NCI-H82 treated with DMSO at 0.1 percent for 48 hours (cell line): ENCODE measurements around the gene IL21.
"Not testable (repeated sequence)": the region's sequence is repeated elsewhere in the genome, so short reads cannot be mapped to it uniquely, and the experiment has no call there.

ENCODE experiments used
- DNase-seq: peaks from one replicate; lab custom pipeline; 2025; ENCODE audit not compliant: unreplicated experiment; lab: John Stamatoyannopoulos, UW

Gene IL21

DNA sequence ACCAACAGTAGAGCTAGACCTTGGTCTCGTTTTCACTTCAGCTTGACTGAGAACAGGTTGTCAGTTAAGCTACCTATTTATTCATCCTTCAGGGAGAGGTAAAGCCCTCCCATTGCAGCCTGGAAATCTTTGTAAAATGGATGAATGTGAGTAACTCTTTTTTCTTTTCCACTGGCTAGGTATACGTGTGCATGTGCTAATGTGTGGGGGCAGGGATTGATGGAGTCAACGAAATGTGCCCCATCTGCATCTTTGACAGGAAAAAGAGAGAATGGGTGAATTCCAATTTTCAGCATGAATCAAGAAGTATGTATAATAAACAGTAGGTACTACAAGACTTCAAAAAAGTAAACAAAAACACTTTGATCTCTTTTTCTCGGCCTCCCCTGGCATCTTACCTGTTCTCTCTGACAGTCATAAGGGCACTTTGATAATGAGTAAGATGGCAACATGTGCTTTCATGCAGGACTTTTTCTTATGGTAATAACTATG is at the start of gene IL21:
IL21 (minus strand) TSS at position 51 of the 492 bp plus-strand sequence. CDS start 55 bp downstream, outside the sequence.
- DNase-seq = no peak

DNA sequence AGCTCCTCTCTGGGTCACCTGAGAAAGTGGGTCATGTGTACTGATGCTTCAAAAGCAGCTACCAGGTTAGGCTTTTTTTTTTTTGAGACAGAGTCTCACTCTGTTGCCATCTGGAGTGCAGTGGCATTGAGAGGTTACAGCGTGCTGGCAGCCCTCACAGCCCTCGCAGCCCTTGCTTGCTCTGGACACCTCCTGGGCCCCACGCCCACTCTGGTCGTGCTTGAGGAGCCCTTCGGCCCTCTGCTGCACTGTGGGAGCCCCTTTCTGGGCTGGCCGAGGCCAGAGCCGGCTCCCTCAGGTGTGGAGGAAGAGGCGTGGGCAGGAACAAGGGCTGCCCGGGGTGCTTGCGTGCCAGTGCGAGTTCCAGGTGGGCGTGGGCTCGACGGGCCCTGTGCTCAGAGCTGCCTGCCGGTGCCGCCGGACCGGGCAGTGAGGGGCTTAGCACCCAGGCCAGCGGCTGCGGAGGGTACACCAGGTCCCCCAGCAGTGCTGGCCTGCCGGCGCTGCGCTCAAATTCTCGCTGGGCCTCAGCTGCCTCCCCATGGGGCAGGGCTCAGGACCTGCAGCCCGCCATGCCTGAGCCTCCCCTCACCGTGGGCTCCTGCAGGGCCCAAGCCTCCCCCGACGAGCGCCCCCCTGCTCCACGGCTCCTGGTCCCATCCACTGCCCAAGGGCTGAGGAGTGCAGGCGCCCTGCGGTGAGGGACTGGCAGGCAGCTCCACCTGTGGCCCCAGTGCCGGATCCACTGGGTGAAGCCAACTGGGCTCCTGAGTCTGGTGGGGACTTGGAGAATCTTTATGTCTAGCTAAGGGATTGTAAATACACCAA is 49.3 kb upstream of the IL21 start:
- no peak for DNase-seq

DNA sequence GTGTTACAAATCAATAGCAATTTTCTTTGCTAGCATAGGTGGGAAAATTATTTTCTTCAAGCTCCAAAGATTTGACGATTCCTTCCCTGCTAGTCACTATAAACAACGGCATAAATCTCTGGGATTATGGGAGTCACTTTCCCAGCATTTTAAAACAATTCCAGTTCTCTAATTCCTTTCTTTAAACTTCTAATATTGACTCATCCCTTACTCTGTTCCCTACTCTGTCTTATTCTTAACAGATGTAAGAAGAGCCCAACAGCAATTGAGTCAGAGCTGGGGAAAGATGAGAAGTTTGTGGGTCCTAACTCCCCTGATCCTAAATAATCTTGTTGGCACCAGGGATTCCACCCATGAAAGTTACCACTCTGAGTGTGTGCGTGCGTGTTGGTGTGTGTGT is 47.4 kb upstream of the IL21 start:
- no peak for DNase-seq

DNA sequence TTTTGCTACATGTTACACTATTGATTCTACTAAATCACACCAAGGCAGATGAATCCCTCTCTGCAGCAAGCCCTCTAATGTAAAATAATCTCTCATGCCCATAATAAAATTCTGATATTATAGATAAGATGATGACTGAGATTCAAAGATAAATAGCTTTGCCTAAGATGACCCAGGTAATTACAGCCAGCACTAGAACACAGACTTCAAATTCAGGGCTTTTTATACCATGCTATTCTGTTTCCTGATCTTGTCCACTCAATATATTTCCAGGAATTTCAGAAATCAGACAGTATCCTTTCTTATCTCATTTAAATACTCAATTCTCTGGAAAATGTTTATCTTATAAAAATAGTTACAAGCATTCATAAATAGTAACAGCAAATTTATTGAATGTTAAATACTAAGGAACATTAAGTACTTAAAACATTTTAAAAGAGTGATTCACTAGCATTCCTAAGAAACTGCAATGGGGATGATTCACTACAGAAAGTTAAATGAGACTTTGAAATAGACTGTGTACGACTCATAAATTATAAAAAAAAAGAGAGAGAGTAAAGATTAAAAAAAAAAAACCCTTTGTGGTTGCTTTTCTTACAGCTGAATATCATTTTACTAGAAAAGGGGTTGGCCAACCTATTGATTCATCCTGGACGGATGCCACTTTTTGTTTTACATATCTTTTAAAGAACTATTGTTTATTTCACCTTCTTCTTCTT is 45.8 kb upstream of the IL21 start:
- no peak for DNase-seq

DNA sequence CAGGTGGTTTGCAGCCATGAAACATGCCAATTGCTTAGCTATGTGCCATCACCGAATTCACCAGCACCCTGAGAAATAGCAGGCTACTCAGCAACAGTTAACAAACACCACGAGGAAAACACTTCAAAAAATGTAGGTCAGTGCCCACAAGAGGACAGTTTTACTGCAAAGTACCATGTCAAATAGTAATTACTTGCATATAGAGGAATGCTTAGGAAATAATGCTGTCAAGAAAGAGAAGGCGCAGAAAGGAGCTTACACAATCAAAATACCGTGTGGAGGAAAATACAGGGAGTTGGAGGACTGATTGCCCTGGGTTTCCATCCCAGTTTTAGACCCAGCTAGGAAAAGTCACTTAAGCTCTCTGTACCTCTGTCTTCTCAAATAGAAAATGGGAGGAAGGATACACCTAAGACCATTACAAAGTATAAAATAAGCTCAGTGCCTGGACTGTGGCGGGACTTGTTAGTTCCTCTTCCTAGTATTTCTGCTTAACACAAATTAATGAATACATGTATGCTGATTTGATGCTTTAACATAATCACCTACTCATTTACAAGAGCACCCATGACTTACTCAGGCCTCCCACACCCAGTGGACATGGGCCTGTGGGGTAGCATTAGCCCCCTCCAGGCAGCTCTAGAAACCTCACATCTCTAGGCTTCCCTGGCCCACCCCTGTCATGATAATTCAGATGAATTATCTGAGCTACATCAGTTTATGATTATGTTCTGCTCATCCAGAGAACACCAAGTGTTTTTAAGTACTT is 44.5 kb upstream of the IL21 start:
- DNase-seq = no peak

DNA sequence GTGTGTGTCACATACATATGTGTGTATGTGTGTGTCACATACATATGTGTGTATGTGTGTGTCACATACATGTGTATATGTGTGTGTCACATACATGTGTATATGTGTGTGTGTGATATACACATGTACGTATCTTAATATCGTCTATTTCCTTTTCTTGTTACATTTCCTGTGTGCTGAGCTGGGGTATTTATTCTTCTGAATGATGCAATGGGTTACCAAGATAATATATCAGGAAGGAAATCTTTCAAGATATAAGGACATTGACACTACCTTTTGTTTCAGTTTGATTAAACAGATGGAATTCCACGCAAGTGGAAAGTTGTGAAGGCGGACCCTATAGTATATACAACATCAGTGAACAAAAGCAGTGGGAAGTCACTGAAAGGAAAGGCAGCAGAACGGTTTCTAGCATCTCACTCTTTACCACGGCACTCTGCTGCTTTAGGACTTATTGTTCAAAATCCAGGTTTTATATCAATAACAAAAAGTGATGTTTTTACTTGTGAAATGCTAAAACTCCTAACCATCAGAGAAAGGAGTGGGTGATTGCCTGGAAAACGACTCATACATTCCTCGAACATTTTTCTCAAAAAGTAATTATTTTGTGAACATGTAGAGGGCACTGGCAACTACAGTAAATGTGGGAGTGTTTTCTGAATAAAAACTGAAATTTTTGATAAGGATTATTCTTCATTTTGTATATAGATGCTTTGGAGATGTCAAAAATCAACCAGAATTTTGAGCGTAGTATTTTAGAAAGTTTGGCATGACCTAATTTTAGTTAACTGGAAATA is 43.1 kb upstream of the IL21 start:
- DNase-seq = no peak

DNA sequence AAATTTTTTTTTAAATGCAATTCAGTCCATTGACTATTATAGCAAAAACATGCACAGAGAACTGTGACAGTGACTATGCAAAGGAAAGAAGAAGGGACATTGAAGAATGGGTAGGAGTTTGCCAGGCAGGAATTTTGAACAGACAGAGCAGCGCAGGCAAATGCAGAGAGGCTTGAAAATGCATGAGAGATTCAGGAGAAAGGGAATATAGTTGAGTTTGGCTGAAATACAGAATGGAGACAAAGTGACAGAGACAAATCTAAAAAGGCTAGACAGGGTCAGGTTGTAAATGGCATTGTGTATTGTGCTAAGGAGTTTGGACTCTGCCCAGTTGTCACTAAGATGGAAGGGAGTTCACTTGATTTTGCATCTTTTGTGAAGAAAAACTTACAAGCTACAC is 42.4 kb upstream of the IL21 start:
- DNase-seq = no peak

DNA sequence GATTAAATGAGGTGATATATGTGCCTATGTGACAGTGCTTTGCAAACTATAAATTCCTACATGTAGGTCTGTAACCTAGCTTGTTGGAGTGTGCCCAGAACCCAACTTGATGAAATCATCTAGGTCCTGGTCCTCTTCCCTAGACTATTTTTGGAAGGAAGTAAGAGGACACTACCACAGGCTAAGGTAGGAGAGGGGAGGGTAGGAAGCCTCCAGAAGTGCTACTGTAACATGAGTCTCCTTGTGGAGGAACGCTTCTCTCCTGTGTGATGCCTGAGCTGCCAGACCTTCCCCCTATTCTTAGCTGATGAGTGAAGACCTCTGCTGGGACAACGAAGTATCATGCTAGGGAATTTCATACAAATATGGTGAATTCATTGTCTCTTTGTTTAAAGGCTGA is 41.8 kb upstream of the IL21 start:
- no peak for DNase-seq

DNA sequence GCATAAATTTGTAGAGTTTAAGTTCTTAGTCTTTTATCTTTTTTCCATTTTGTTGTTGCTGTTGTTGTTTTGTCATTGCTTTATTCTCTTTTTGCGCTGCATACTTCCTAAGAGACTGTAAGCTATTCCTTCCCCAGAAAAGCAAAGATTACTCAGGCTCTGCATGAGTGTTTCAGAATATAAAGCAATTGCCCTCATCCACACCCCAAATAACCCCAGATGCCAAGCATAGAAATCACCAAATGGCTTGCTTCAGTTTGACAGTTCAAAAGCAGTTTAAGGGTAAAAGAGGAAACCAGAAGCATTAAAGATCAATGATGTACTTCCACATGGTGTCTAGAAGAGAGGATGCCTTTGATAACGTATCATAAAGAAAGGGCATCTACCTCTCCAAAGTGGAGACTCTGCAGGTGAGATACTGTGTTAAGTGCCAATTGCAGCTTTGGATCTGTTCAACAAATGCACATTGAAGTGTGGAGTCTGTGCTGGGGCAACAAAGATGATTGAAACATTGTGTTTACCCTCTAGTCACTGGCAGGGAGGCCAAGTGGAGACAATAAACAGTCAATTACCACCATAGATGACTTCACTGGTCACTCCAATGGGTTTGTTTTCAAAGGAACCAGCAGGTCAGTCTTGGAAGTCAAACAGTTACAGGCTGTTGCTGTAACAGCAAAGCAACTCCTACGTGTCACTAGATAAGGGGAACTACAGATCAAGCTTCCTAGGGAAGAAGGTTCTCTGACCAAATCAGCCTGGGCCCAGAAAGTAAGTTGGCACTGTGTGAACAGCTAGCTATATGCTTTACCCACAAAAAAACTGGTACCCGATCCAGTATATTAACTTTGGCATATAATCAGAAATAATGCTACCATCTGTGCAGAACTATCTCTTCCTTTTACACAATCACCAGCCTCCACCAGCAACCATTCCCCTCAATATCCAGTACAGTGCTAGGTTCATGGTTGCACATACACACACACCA is 40.6 kb upstream of the IL21 start:
- DNase-seq = no peak

DNA sequence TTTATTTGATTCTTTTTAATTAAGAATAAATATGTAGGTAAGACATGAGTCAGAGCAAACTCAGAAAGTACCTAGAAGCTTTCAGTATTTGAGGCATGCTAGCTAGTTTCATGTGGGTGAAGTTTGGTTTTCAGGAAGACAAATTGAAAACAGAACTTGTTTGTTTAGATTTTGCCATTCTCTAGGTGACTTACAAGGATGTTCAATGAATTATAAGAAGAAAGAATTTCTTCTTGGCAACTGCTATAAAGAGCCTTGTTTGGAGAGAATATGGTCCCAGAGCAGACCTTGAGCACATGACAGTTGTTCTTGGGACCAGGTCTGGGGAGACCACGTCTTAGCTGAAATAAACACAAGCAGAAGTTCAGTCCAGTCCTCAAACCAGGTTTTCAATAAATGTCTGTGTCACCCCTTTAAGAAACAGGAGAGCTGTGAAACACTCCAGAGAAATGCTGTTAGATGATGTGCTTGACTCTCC is 38.0 kb upstream of the IL21 start:
- DNase-seq = no peak

DNA sequence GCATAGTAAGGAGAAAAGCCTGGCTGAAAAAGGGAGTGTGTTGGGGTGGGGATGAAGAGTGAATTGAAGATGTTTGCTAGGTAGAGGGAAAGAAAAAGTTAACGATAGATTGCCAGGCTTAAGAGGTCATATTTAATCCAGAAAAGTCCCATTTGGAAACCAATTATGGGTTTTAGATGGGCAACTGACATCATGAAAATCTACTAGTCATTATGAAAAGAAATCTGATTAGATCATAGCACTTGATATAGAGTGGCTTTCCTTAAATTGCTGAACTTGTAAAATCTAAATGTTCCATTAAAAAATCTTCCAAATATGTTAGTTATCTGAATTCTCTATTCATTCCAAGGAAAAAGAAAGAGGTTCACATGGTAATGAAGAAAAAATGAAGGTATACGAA is 37.5 kb upstream of the IL21 start:
- DNase-seq = no peak

DNA sequence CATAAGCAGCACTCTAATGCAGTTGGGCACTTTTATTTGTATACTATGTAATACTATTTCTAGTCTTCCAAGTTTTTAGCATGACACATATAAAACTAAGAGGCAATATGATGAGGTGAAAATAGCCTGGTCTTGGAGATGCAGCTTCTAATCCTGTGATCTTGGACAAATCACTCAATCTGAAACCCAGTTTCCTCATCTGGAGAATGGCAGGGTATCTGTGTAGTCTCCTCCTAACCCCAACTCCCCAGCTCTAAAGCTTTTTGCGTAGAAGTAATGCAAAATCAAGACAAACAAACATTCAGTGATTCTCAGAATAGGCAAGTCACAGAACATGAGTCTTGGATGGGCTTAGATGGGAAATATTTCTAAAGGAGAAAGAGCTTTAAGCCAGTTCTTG is 36.7 kb upstream of the IL21 start:
- DNase-seq = no peak

DNA sequence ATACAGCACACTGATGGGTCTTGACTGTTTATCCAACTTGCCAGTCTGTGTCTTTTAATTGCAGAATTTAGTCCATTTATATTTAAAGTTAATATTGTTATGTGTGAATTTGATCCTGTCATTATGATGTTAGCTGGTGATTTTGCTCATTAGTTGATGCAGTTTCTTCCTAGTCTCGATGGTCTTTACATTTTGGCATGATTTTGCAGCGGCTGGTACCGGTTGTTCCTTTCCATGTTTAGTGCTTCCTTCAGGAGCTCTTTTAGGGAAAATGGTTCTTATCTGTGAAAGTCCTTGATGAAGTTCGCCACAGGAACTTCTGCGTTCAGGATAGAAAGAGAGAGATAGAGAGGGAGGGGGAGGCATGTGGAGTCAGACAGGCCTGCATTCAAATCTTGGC is 35.7 kb upstream of the IL21 start:
- DNase-seq = not testable (repeated sequence)

DNA sequence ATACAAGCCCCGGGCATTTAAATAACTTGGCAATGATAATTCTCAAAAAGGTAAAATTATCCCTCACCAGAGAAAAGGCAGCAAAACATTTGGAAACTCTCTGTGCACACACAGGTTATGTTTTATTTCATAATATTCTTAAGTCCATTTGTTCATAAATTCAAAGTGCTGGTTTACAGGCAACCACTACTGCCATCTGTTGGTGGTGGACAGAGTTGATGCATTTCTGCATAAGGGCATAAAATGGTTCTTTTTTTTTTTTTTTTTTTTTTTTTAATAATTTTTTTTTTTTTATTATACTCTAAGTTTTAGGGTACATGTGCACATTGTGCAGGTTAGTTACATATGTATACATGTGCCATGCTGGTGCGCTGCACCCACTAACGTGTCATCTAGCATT is 31.5 kb upstream of the IL21 start:
- DNase-seq = no peak

DNA sequence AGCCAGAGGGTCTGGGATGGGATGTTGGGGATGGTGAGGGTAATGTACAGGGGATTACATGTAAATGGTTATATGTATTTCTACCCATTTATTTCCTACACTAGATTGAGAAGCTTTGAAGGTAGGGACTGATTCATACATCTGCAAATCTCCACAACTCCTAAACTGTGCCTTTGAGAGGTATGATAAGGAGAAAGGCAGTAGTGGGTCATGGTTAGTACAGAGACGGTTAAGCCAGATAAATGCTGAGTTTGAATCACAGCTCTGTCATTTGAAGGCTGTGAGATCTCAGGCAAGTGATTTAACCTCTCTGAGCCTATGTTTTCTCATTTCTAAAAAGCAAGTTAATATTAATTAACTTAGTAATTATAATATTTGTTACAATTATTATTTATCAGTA is 29.3 kb upstream of the IL21 start:
- DNase-seq = no peak

DNA sequence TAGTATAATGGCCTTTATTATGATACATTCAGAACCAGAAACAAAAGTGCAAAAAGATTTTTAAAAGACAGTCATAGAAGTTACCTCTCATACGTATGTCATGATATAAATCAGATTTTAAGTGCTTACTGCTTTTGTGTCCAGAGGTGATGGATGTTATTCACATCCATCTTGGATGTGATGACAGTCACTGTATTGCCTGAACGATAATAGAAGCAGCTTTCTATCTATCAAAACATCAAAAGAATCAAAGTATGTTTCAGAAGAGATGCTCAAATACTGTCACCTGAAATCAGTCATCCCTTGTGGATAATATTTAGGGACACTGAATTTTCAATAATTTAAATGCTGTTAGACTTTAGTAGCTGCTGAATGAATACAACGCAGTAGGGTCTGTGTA is 26.8 kb upstream of the IL21 start:
- no peak for DNase-seq

DNA sequence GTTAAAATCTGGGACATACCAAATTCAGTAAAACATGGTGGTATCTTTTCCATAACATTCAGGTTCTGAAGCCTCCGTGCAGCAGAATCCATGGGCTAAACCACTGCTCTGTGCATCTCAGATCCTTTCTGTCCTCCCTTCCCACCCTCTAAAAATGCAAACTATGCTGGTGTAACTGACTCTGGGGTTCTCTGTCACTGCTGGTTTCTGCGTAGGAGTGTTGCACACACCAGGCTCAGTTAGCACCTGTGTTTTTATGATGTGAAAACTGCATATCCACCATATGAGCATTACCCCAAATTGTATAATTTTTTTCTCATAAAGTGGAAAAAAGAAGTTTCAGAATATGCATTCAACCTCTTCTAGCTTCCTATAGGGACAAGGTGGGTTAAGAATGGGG is 22.4 kb upstream of the IL21 start:
- no peak for DNase-seq

DNA sequence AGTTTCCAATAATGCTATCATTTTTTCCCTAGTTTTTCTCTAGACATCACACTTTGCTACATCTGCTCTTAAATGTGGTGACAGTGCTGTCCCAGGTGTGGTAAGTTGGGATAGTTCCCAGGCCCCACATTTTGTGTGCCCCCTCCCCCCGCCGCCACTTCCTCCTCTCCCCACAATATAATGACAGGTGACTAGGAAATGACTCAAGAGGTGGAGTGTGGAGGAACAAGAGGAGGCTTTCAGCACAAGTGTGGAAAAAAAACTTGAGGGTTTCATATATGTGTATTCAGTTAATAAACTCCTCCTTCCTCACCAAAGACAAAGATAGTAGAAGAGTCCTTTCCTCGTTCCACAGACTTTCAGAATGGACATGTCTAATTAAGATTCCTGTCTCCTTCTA is 18.3 kb upstream of the IL21 start:
- DNase-seq = no peak

DNA sequence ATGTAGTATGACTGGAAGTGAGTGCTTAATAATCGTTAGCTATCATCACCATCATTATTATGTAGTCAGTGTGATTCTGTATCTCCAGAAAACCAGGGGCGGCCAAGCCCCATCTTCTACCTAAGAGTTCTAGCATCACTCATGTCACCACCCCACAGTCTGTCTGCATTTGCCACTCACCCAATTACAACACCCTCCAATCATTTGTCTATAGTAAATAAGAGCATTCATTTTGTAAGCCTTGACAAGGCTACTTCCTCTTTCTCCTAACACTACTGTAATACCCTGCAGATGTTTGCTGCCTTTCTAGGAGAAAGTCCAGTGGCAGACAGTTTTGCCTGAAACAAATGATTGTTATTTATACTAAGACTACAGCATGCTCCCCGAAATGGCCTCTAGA is 15.8 kb upstream of the IL21 start:
- DNase-seq = no peak

DNA sequence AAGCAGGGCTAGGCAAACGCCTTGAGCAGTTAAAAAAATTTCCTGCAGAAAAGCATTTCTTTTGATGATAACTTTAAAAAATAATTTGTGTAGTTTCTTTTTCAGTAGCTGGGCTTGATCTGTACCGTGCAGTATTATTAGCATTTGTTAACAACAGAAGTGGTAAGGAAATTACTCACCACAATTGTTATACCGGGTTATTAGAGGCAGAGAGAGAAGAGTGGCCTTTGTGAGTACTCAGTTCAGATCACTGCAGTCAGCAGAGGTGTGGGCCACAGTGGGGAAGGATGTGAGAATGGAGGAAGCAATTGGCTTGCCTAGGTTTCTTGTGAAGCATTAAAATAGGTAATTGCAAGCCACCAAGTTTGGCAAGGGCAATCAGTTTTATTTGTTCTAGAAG is 14.3 kb upstream of the IL21 start:
- no peak for DNase-seq
